BE2C (cell line): ENCODE results near the gene REM2.

Experiments
- DNase-seq: peaks from one replicate; pipeline ENCODE4 v3.0.0-alpha.2; 2020
- H3K27me3 ChIP-seq: fragments of 250-450 bp; sonication (Bioruptor Pico); 2 replicates; pipeline ENCODE4 v1.5.1; 2020; ENCODE audit warnings: mild to moderate bottlenecking
- H3K36me3 ChIP-seq: fragments of 250-450 bp; sonication (Bioruptor Pico); 2 replicates; pipeline ENCODE4 v1.5.1; 2020; ENCODE audit warnings: mild to moderate bottlenecking
- H3K4me1 ChIP-seq: fragments of 250-450 bp; sonication (Bioruptor Pico); 2 replicates; pipeline ENCODE4 v1.5.1; 2020
- H3K4me3 ChIP-seq: 2 replicates; pipeline ENCODE4 v1.5.1; 2011; ENCODE audit warnings: low read depth, low read length
- H3K9me3 ChIP-seq: fragments of 250-450 bp; sonication (Bioruptor Pico); 2 replicates; pipeline ENCODE4 v1.5.1; 2020
- TF ChIP-seq, protein P1 (sequence below): IDR thresholded peaks from 2 replicates; pipeline ENCODE4 v1.5.1; 2012; ENCODE audit warnings: mild to moderate bottlenecking, low read depth, low read length

Gene REM2

DNA sequence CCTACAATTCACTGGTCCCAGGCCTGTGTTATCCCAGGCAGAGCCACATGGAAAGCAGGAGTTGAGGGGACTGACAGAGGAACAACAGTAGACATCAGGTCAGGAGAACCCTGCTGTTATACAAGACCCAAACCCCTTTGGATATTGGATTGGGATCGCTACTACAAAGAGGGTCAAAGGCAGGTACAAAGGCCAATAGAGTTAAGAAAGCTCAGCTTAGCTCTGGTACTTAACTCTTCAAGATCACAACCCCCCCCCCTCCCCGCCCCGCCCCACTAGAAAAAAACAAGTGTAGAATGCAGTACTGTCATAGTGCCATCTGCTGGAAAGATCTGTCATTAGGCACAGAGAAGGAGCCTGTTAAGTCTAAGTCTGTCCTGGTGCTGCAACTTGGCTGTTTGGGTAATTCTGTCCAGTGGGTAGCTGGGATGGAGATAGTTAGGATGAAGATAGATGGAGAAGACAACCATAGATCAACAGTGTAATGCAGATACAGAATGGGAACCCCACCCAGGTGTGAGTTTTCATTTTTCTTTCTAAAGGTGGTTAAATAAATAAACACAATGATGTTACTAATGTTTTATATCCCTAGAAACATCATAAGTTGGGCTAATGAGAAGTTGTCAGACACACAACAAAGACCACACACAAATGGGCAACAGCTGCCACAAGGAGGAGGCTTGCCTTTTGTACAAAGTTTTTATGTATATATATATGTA lies 17.2 kb downstream of the REM2 start:
- H3K4me1 ChIP-seq, result no peaks in the 10 kb centered on the region
- DNase-seq, result peak; percentile 44
- no peaks in the 10 kb centered on the region; the same call in 1 of the 2 replicates for H3K9me3 ChIP-seq
- peaks cover 47% of the 10 kb centered on the region for H3K36me3 ChIP-seq
- H3K4me3 ChIP-seq, result no peak overlapping the region
- TF ChIP-seq, protein P1, sequence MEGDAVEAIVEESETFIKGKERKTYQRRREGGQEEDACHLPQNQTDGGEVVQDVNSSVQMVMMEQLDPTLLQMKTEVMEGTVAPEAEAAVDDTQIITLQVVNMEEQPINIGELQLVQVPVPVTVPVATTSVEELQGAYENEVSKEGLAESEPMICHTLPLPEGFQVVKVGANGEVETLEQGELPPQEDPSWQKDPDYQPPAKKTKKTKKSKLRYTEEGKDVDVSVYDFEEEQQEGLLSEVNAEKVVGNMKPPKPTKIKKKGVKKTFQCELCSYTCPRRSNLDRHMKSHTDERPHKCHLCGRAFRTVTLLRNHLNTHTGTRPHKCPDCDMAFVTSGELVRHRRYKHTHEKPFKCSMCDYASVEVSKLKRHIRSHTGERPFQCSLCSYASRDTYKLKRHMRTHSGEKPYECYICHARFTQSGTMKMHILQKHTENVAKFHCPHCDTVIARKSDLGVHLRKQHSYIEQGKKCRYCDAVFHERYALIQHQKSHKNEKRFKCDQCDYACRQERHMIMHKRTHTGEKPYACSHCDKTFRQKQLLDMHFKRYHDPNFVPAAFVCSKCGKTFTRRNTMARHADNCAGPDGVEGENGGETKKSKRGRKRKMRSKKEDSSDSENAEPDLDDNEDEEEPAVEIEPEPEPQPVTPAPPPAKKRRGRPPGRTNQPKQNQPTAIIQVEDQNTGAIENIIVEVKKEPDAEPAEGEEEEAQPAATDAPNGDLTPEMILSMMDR, result peak; percentile 71
- H3K27me3 ChIP-seq, result no peaks in the 10 kb centered on the region

DNA sequence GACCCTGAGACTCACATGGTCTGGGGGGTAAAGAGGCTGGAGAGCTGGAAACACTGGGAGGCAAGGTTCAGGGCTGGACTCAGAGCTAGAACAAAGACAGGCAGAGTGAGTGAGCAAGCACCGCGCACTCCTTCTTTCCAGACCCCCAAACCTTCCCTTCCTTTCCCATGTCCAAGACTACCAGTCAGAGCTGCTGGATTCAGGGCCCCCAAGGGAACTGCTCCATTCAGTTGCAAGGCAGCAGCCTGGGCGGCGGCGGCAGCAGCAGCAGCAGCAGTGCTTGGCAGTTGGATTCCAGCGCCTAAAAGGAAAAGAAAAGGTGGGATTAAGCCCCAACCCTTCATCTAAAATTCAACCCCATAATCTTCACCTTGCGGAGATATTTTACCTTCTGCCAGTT lies 18.8 kb downstream of the REM2 start:
- Histone ChIP-seq H3K27me3 (no peaks in the 10 kb centered on the region), H3K4me1 (no peaks in the 10 kb centered on the region), H3K36me3 (peaks cover 63% of the 10 kb centered on the region), H3K4me3 (no peak overlapping the region), H3K9me3 (no peaks in the 10 kb centered on the region; the same call in 1 of the 2 replicates)
- DNase-seq, result no peak
- TF ChIP-seq, protein P1, result no peak

DNA sequence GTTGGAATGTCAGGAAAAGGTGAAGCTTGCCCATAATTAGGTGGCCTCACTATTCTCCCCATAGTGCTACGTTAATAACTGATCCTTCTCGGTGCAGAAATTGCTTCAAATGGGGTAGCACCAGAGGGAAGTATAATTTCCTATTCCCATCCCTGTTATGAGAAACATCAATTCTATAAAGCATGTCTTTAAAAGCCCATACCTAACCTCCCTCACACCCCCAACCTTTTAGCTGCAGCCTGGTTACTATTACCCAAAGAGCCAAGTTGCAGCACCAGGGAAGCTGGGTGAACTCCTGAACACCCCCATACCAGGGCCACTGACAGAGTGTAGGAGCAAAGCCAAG lies 20.7 kb downstream of the REM2 start:
- no peak for DNase-seq
- TF ChIP-seq, protein P1, result no peak
- no peaks in the 10 kb centered on the region; the same call in 1 of the 2 replicates for H3K9me3 ChIP-seq
- no peak overlapping the region for H3K4me3 ChIP-seq
- H3K27me3 ChIP-seq, result no peaks in the 10 kb centered on the region
- H3K4me1 ChIP-seq, result no peaks in the 10 kb centered on the region
- H3K36me3 ChIP-seq, result peaks cover 82% of the 10 kb centered on the region

DNA sequence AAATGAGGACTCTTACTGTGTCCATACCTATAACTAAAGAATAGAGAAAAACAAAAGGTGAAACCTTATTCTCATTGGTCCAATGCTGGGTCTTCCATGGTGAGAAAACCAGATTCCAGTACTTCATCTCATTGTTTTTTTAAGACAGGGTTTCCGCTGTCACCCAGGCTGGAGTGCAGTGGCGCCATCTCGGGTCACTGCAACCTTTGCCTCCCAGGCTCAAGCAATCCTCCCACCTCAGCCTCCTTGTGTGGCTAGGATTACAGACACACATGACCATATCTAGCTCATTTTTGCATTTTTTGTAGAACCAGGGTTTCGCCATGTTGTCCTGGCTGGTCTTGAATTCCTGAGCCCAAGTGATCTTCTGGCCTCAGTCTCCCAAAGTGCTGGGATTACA lies 22.6 kb downstream of the REM2 start:
- TF ChIP-seq, protein P1, result no peak
- Histone ChIP-seq H3K9me3 (no peaks in the 10 kb centered on the region; the same call in 1 of the 2 replicates), H3K27me3 (no peaks in the 10 kb centered on the region), H3K4me1 (no peaks in the 10 kb centered on the region), H3K4me3 (no peak overlapping the region), H3K36me3 (peaks cover 92% of the 10 kb centered on the region)
- no peak for DNase-seq

DNA sequence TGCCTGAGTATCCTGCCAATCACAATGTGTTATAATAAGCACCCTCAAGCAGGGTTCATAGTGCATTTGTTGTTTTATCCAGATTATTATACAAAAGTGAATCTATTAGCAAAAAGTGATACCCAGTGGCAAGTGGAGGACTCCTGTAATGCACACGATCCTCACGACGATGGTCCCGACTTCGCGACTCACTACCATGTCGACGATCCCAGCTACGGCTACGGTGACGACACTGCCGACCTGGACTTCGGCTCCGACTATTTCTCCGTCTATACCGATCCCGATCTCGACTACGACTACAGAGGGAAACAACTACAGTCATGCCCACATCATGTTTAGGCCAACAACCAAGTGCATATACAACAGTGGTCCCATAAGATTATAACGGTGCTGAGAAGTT lies 23.1 kb downstream of the REM2 start:
- TF ChIP-seq, protein P1, result no peak

DNA sequence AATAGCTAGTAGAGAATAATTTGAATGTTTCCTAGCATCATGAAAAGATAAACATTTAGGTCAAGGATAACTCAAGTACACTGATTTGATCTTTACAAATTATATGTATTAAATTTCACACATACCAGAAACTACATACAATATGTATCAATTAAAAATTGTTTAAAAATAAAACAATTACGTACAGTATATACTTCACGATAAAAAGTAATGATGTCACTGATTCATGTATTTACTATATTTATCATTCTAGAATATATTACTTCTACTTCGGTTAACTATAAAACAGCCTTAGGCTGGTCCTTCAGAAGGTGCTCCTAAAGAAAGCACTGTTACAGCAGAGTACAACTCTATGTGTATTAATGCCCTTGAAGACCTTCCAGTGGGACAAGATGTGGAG lies 24.4 kb downstream of the REM2 start:
- peaks cover 75% of the 10 kb centered on the region for H3K36me3 ChIP-seq

More for the DNA sequence above, 23.1 kb downstream of the REM2 start:
- DNase-seq, result no peak
- Histone ChIP-seq H3K36me3 (peaks cover 89% of the 10 kb centered on the region), H3K27me3 (no peaks in the 10 kb centered on the region), H3K9me3 (no peaks in the 10 kb centered on the region; the same call in 1 of the 2 replicates), H3K4me1 (no peaks in the 10 kb centered on the region), H3K4me3 (no peak overlapping the region)

More for the DNA sequence above, 24.4 kb downstream of the REM2 start:
- Histone ChIP-seq H3K27me3 (no peaks in the 10 kb centered on the region), H3K4me1 (no peaks in the 10 kb centered on the region), H3K4me3 (no peak overlapping the region), H3K9me3 (no peaks in the 10 kb centered on the region; the same call in 1 of the 2 replicates)
- TF ChIP-seq, protein P1, result no peak
- DNase-seq, result no peak
